NB4 (cell line): Measurements from ENCODE around the gene PTPRK.
"Not testable (repeated sequence)": the region's sequence is repeated elsewhere in the genome, so short reads cannot be mapped to it uniquely, and the experiment has no call there.

Source experiments
- DNase-seq: peaks from one replicate; pipeline ENCODE4 v3.0.0; 2010; ENCODE audit warnings: low read depth
- H3K4me3 ChIP-seq: one replicate; pipeline ENCODE4 v1.5.1; 2011; ENCODE audit warnings: mild to moderate bottlenecking, low read depth, low read length, moderate library complexity
- MYC ChIP-seq: IDR thresholded peaks from 2 replicates; pipeline ENCODE4 v1.6.1; 2011; ENCODE audit warnings: low read depth, low read length
- POLR2A ChIP-seq: IDR thresholded peaks from 2 replicates; pipeline ENCODE4 v1.6.1; 2011; ENCODE audit warnings: mild to moderate bottlenecking; ENCODE audit not compliant: insufficient read length; ENCODE audit errors: extremely low read depth
- TF ChIP-seq, protein P1 (sequence below): IDR thresholded peaks from 2 replicates; pipeline ENCODE4 v1.6.1; 2011; ENCODE audit warnings: low read depth, low read length
- TF ChIP-seq, protein P2 (sequence below): IDR thresholded peaks from one replicate; pipeline ENCODE4 v1.5.1; 2012; ENCODE audit warnings: low read depth, low read length

PTPRK gene

DNA sequence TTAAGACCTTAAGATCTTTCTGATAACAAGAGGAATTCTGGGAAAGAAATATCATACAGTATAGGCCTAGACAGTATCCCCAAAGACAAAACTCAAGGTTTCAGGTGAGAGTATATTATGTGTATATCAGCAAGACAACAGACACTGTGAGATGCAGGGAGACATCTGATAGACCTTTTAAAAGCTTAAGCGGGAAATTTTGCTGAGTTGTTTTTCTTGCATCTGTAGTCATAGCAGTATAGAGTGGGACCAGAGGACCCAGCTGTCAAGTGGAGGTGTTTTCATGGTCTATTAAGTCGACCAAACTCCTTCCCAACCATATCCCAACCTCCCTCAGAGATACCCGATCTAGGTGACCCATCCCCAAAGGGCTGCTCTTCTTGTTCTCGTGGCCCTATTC, 521.4 kb downstream of the PTPRK start:
- TF ChIP-seq MYC: no peak
- DNase-seq: no peak
- no peak overlapping the region for H3K4me3 ChIP-seq

DNA sequence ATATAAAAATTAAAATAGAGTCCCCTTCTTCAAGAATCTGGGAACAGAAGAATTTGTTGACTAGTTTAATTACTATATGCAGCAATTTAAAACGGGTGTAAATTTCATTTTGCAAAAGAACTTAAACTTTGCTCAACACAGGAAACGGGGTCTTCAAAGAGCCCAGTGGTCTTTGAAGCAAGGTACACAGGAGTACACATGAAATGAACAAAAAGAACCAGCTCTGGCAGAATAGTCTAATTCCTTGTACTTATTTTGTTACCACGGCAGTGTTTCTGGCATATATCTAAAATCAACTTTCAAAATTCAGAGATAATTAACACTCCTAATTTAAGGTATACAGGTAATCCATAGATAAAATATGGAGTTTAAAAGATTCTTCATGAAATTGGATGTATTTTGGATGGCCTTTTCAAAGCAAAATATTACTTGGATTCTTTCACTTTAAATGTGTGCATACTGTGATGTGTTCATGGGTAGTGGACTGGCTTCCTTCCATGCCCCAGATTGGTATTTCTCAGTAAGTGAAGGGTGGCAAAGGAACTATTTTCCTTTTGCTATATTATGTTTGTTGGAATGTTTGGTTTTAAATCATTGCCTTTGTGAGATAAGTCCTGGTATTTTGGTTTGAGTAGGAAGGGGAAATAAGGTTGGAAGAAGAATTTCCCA, 522.8 kb downstream of the PTPRK start:
- TF ChIP-seq, protein P1, sequence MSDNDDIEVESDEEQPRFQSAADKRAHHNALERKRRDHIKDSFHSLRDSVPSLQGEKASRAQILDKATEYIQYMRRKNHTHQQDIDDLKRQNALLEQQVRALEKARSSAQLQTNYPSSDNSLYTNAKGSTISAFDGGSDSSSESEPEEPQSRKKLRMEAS: no peak
- TF ChIP-seq POLR2A (no peak), MYC (no peak)
- TF ChIP-seq, protein P2, sequence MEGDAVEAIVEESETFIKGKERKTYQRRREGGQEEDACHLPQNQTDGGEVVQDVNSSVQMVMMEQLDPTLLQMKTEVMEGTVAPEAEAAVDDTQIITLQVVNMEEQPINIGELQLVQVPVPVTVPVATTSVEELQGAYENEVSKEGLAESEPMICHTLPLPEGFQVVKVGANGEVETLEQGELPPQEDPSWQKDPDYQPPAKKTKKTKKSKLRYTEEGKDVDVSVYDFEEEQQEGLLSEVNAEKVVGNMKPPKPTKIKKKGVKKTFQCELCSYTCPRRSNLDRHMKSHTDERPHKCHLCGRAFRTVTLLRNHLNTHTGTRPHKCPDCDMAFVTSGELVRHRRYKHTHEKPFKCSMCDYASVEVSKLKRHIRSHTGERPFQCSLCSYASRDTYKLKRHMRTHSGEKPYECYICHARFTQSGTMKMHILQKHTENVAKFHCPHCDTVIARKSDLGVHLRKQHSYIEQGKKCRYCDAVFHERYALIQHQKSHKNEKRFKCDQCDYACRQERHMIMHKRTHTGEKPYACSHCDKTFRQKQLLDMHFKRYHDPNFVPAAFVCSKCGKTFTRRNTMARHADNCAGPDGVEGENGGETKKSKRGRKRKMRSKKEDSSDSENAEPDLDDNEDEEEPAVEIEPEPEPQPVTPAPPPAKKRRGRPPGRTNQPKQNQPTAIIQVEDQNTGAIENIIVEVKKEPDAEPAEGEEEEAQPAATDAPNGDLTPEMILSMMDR: no peak
- DNase-seq: no peak
- H3K4me3 ChIP-seq: no peak overlapping the region

DNA sequence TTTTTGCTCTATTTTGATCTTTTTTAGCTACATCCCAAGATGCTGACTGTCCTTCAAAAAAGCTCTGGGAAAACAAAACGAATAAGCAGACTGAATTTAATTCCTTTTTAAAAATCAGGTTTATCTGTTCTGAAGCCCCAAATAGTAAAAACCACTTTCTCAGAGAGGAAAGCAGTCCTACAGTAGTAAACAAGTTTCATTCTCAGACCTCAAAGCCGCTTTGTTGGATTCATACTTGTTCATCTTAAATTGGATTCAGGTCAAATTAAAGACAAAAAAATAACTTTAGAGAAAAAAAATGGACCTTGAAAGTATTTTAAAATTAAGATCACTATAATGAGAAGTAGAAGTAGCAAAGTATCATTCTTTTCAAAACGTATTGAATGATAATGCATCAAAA, 523.5 kb downstream of the PTPRK start:
- DNase-seq: no peak
- TF ChIP-seq, protein P1: no peak
- TF ChIP-seq MYC (no peak), POLR2A (no peak)
- TF ChIP-seq, protein P2: no peak
- H3K4me3 ChIP-seq: no peak overlapping the region

DNA sequence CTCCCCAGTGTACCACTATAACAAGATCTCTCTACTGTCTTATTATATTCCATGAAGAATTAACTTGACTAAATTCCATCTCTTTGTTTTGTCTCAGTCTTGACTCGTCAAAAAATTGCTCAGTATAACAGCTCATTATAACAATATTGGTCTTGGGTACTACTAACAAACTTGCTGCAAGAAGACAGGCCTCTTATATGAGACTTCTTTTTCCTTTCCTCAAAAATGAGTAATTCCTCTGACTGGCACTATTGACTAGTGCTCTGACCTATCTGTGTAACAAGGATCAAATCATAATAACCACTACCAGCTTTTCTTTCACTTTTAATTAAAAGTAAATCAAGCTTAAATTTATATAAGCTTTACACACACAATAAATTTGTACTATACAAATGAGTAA, 528.3 kb downstream of the PTPRK start:
- no peak for DNase-seq
- TF ChIP-seq POLR2A: no peak
- TF ChIP-seq, protein P2: no peak
- no peak for TF ChIP-seq MYC
- TF ChIP-seq, protein P1: no peak
- no peak overlapping the region for H3K4me3 ChIP-seq

DNA sequence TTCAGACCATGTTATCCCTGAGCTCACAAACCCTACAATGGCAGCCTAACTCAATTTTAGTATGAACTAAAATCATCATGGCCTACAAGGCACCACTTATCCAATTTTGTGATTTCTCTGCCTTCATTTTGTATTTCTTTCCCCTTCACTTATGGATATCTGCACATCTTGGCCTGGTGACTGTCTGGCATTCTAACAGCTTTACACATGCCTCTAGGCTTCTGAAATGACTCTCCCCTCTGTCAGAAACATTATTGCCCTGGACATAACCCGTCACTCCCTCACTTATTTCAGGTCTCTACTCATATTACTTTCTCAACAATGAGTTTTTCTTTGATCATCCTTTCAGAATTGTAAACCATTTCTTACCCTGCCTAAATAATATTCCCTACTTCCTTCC, 530.3 kb downstream of the PTPRK start:
- no peak for DNase-seq

DNA sequence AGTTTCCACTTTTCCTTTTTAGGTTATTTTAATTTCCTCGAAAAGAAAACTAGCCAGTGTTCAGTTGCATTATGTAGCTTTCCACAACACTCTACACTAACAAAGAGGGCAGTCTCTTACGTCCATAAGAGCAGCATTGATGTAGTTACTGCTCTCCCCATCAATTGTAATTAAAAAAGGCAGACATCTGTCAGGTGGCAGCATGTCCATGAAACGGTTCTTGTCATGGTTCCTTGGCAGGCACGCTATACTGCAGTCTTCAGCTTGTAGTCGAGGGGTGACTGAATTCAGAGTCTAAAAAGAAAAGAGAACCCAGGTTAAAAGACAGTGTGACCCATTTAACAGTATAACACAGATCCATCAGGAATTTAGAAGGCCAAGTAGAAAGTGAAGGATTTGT, 539.4 kb downstream of the PTPRK start:
- TF ChIP-seq MYC (no peak), POLR2A (no peak)
- TF ChIP-seq, protein P1: no peak
- TF ChIP-seq, protein P2: no peak
- no peak for DNase-seq
- no peak overlapping the region for H3K4me3 ChIP-seq

More for the DNA sequence above, 530.3 kb downstream of the PTPRK start:
- H3K4me3 ChIP-seq: no peak overlapping the region
- TF ChIP-seq, protein P1: no peak
- no peak for TF ChIP-seq MYC
- TF ChIP-seq, protein P2: no peak
- no peak for TF ChIP-seq POLR2A

DNA sequence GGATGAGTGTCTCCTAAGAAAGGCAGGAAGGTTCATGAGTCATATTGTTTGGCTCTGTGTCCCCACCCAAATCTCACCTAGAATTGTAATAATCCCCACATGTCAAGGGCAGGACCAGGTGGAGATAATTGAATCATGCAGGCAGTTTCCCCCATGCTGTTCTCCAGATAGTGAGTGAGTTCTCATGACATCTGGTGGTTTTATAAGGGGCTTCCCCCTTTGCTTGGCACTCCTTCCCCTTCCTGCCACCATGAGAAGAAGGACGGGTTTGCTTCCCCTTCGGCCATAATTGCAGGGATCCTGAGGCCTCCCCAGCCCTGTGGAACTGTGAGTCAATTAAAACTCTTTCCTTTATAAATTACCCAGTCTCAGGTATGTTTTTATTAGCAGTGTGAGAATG, 542.2 kb downstream of the PTPRK start:
- peak; percentile 3 for DNase-seq
- not testable (repeated sequence) for H3K4me3 ChIP-seq
